ENCODE results near the gene UFSP1.
A peak's percentile ranks its signal among the peaks of the same experiment; 100 is the strongest.

The UFSP1 gene

DNA sequence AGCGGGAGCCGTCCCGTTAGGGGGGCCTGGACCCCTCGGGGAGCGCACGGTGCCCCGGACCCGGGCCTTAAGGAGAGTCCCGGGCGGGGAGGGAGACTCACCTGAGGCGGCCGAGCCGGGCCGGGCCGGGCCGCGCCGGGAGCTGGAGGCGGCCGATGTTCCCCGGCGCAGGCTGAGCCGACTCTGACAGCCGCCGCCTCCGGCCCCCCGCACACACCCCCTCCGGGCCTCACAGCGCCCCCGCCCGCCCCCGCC, 6.1 kb upstream of the UFSP1 start, which contains the start of gene ACHE:
Gene ACHE, minus strand, starts transcription at position 188 of the 255 bp plus-strand sequence. CDS start 1,656 bp downstream, outside the sequence.
- no peak for DNase-seq (ENCODE audit: low read depth)

- peak; percentile 49 for DNase-seq (ENCODE audit: low read depth)
These were observed 5.6 kb upstream of the UFSP1 start for GRCh38 chr7:100894860-100895700.

DNA sequence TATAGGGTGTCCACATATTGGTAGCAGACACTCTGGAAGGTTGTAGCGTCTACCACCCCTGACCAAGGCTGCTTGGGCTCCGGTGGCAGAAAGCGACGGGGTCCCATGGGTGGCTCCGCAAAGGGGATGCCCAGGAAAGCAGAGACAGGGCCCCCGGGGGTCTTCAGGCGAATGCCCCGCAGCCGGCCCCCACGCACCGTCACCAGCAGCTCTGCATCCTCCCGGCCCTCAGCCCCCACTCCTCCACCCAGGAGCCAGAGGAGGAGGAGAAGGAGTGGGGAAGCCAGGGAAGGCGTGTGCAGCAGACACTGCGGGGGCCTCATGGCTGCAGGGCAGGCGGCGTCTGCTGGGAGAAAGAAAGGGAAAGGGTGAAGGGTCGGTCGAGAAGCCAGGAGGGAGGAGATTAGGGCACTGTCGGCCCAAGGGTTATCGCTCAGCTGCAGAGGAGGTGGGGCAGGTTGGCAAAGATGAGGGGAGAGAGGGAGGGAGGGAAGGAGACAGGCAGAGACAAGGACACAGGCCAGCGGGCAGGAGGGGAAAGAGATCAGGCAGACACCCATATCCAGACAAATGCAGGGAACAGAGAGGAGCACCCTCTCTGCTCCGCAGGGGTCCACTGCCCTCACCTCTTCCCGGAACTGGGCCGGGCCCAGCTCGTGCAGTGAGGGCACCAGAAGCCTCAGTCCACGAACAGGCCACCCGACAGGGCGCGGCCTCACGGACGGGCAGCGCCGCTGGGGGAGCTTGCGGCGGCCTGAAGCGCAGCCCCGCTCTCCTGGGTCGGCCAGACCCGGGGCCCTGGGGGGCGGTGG, 4.6 kb upstream of the UFSP1 start:
- no peak for DNase-seq (ENCODE audit: low read depth)

DNA sequence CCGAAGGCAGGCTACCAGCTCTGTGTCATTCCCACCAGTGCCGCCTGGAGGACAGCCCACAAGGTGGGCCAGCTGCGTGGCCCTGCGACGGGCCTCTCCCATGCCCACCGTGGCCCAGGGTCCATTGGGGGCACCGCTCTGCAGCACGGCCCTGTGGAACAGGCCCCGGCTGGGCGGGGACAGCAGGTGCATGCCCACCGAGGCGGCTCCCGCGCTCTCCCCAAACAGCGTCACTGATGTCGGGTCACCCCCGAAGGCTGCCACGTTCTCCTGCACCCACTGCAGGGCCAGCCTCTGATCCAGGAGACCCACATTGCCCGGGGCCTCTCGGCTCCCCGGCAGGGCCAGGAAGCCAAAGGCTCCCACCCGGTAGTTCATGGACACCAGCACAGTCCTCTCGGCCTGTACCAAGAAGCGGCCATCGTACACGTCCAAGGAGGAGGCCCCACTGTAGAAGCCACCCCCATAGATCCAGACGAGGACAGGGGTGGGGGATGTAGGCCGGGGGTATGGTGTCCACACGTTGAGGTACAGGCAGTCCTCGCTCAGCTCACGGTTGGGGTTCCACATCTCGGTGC, 3.9 kb upstream of the UFSP1 start:
- DNase-seq (ENCODE audit: low read depth): no peak

DNA sequence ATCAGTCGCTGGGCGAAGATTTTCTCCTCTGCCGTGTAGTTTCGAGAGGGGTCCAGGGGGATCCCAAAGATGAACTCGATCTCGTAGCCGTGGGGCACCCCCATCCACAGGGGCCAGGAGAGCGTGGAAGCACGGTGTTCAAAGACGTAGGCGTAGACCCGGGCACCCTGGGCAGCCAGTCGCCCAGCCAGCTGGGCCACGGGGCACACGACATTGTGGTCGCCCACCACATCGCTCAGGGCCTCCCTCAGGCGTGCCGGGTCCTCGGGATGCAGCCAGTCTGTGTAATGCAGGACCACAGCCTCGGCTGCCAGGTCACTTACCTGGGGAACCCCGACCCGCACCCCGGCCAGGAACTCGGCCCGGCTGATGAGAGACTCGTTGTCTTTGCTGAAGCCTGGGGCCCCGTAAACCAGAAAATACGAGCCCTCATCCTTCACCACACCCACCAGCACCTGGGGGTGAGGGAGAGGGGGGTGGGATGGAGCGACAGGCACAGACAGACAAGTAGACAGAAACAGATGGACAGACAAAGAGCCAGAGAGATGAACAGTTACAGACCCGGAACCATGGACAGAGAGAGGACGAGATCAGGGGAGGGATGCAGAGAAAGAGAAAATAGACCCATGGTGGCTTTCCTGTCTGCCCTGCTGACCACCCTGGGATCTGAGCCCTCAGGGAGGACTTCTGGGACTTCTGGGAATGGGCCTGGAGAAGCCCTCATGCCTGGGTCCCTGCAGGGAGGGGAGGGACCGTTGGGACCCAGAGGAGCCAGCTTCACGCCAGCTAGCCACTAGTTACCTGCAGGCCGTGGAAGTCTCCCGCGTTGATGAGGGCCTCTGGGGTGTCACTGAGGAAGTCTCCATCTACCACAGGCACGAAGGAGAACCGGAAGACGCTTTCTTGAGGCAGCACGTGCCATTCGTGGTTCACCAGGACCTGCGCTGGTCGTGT, 3.1 kb upstream of the UFSP1 start:
- no peak for DNase-seq (ENCODE audit: low read depth)

DNA sequence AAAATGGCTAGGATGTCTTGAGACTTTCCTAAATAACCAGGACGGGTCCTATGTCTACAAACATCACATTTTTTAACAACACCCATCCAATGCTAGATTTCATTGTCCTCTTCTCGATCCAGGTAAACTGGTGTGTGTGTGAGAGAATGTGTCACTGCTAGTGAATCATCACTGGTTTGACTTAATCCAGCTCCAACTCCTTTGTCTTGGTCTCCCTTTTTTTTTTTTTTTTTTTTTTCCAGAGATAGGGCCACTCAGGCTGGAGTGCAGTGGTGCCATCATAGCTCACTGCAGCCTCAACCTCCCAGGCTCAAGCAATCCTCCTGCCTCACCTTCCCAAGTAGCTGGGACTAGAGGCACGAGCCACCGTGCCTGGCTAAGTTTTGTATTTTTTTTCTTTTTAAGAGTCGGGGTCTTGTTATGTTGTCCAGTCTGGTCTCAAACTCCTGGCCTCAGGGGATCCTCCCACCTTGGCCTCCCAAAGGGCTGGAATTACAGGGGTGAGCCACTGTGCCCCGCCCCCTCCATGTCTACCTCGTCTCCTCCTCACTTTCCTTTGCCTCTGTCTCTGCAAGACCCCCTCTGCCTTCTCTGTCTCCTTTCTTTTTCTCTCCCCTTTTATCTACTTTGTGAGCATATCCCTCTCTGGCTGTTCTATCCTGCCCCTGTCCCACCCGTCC, 2.2 kb upstream of the UFSP1 start:
- no peak for DNase-seq (ENCODE audit: low read depth)

GRCh38 chr7:100890653-100891567, 1.4 kb upstream of the UFSP1 start:
- DNase-seq (ENCODE audit: low read depth): no peak

GRCh38 chr7:100888291-100888987, 1.1 kb downstream of the UFSP1 start:
- no peak for DNase-seq (ENCODE audit: low read depth)

- DNase-seq (ENCODE audit: low read depth): no peak
These were observed 1.8 kb downstream of the UFSP1 start for GRCh38 chr7:100887516-100888290.

- DNase-seq (ENCODE audit: low read depth): no peak
These were observed 2.5 kb downstream of the UFSP1 start for GRCh38 chr7:100886936-100887515.

- no peak for DNase-seq (ENCODE audit: low read depth)
These were observed 3.2 kb downstream of the UFSP1 start for GRCh38 chr7:100886142-100886935.

DNA sequence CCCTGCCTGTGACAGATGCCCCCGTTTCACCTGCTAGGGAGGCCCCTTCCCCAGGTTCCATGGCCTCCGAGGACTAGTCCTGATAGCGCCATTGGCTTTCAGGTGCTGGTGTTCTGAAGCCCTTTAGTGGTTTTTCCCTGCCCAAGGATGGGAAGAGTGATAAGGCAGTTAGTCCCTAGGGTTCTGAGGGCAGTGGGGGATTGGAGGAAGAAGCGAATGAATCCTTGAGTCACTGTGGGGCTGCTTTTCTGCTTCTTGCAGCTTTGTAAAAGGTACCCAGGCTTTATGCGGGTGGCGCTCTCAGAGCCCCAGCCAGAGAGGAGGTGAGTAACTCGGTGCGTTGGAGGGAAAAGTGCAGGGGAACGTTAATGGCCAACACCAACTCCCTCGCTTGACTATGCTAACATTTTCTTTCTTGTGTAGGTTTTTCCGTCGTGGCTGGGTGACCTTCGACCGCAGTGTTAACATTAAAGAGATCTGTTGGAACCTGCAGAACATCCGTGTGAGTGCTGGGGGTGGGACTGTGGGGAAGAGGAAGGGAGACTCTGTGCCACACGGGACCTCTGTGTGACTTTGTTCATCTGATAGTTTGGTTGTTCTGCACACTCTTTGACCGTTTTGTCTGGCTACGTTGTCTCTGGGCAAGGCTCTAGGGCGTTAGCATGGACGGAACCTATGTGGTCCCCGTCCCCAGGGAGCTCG, 3.9 kb downstream of the UFSP1 start:
- DNase-seq (ENCODE audit: low read depth): no peak

DNA sequence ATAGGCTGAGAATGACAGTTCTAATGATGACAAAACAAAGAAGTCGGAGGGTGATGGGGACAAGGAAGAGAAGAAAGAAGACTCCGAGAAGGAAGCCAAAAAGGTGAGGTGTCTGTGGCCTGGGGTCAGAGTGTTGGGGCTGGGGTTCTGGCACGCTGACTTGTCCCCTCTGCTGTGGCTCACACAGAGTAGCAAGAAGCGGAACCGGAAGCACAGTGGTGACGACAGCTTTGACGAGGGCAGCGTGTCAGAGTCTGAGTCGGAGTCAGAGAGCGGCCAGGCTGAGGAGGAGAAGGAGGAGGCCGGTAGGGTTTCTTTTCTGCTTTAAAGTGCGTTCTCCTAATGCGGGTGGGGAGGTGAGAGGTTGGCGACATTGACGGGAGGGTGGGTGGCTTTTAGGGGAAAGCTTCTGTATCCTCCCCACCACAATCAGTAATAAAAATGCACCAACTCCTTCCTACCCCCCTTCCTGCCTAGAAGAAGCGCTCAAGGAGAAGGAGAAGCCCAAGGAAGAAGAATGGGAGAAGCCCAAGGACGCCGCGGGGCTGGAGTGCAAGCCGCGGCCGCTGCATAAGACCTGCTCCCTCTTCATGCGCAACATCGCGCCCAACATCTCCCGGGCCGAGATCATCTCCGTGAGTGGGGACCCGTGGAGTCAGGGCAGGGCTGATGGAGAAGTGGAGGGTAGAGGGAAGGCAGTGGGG, 4.6 kb downstream of the UFSP1 start:
- no peak for DNase-seq (ENCODE audit: low read depth)

GRCh38 chr7:100882785-100883526, 6.6 kb downstream of the UFSP1 start:
- no peak for DNase-seq (ENCODE audit: low read depth)

GRCh38 chr7:100882201-100882600, 7.3 kb downstream of the UFSP1 start:
- DNase-seq (ENCODE audit: low read depth): no peak

DNA sequence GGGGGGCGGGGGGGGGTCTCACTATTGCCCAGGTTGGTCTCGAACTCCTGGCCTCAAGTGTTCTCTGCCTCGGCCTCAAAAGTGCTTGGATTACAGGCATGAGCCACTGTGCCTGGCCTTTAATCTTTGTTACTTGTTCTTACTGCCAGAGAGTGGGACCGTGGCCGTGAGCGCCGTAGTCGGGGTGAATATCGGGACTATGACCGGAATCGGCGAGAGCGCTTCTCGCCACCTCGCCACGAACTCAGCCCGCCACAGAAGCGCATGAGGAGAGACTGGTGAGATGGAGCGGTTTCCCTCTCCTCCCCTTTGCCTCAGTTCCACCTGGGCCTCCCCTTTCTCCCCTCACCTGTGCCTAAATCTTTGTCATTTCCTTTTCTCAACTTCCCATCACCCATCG, 8.4 kb downstream of the UFSP1 start:
- no peak for DNase-seq (ENCODE audit: low read depth)

Measured in stimulated activated CD8-positive, alpha-beta memory T cell treated with anti-CD3 and anti-CD28 coated beads, Interleukin-15, amount 100 ng/mL, for 1 hour (primary cell).